Activated T-cell treated with anti-CD3 and anti-CD28 coated beads, Interleukin-2, amount 50 U/mL, for 48 hours (primary cell): Measurements from ENCODE around the gene FLYWCH1.

ENCODE experiments used
- DNase-seq, 2 experiments: peaks; one replicate each; pipeline ENCODE4 v3.0.0-alpha.2; 2020

Gene FLYWCH1

GRCh38 chr16:2899564-2900072 lies 12.1 kb upstream of the FLYWCH1 start:
- DNase-seq = no peak

- no peak for DNase-seq
These were observed 11.1 kb upstream of the FLYWCH1 start for GRCh38 chr16:2900526-2901075.

- DNase-seq = no peak
These were observed 9.2 kb upstream of the FLYWCH1 start for GRCh38 chr16:2902337-2903130.

- peak; percentile 82 to 88 for DNase-seq
These were observed 7.4 kb upstream of the FLYWCH1 start for GRCh38 chr16:2904100-2904921.

GRCh38 chr16:2904922-2905240 lies 6.8 kb upstream of the FLYWCH1 start:
- no peak for DNase-seq

GRCh38 chr16:2905241-2905987 lies 6.3 kb upstream of the FLYWCH1 start:
- peak; percentile 99 to 100 for DNase-seq

- no peak for DNase-seq
These were observed 5.7 kb upstream of the FLYWCH1 start for GRCh38 chr16:2905988-2906387.

- peak; percentile 69 to 72 for DNase-seq
These were observed 4.5 kb upstream of the FLYWCH1 start for GRCh38 chr16:2907084-2907753.

GRCh38 chr16:2910441-2910969 lies 1.2 kb upstream of the FLYWCH1 start:
- DNase-seq = no peak

GRCh38 chr16:2912330-2913199 lies 834 bp downstream of the FLYWCH1 start:
- DNase-seq = peak; percentile 58 to 62

GRCh38 chr16:2913603-2914002 lies 1.9 kb downstream of the FLYWCH1 start:
- no peak for DNase-seq

GRCh38 chr16:2914233-2914632 lies 2.5 kb downstream of the FLYWCH1 start:
- no peak for DNase-seq

GRCh38 chr16:2915196-2915929 lies 3.6 kb downstream of the FLYWCH1 start:
- no peak for DNase-seq

- peak; percentile 76 to 77 for DNase-seq
These were observed 8.0 kb downstream of the FLYWCH1 start for GRCh38 chr16:2919511-2920255.

- DNase-seq = no peak
These were observed 11.8 kb downstream of the FLYWCH1 start for GRCh38 chr16:2923481-2923880.

- no peak for DNase-seq
These were observed 13.4 kb downstream of the FLYWCH1 start for GRCh38 chr16:2924901-2925755.

GRCh38 chr16:2925951-2926649 lies 14.4 kb downstream of the FLYWCH1 start:
- DNase-seq = no peak

GRCh38 chr16:2926650-2926999 lies 14.9 kb downstream of the FLYWCH1 start:
- DNase-seq = no peak
